Astrocyte (in vitro differentiated cells and primary cell): ENCODE measurements around the gene RNF145.

Source experiments
- CTCF ChIP-seq: IDR thresholded peaks from 2 replicates; pipeline ENCODE4 v1.5.1; 2011; ENCODE audit warnings: low read depth, mild to moderate bottlenecking, inconsistent platforms, low read length, moderate library complexity; ENCODE audit not compliant: insufficient read depth
- EZH2 ChIP-seq: IDR thresholded peaks from 2 replicates; pipeline ENCODE4 v1.6.1; 2012; ENCODE audit warnings: mild to moderate bottlenecking, low read length, inconsistent platforms; ENCODE audit not compliant: insufficient read depth

- TF ChIP-seq CTCF = no peak
- TF ChIP-seq EZH2 = no peak
Observed at GRCh38 chr5:159157552-159157951, 51.8 kb downstream of the RNF145 start.
